SU-DHL-6 (cell line): Measurements from ENCODE around the gene ADARB2.

Source experiments
- H2AFZ ChIP-seq: fragments of 200-600 bp; sonication (generic); 2 replicates; pipeline ENCODE4 v1.6.1; 2014; ENCODE audit warnings: low read depth, mild to moderate bottlenecking, moderate library complexity, mixed read lengths, antibody characterized with exemption, low read length; ENCODE audit not compliant: severe bottlenecking
- H3F3A ChIP-seq: fragments of 200-600 bp; shearing (Covaris generic); 2 replicates; pipeline ENCODE4 v1.6.0; 2016; ENCODE audit warnings: antibody characterized with exemption, mild to moderate bottlenecking; ENCODE audit not compliant: insufficient read depth
- H3K27ac ChIP-seq: fragments of 200-600 bp; sonication (generic); 2 replicates; pipeline ENCODE4 v1.5.1; 2016; ENCODE audit warnings: low read depth, mild to moderate bottlenecking, low read length, moderate library complexity, mixed read lengths
- H3K27me3 ChIP-seq: fragments of 200-600 bp; sonication (generic), shearing (Covaris generic); 2 replicates; pipeline ENCODE4 v1.6.0; 2014; ENCODE audit warnings: mild to moderate bottlenecking, low read length
- H3K36me3 ChIP-seq: fragments of 200-600 bp; sonication (generic); 2 replicates; pipeline ENCODE4 v1.6.1; 2014; ENCODE audit warnings: mild to moderate bottlenecking, low read length, mixed read lengths
- H3K4me2 ChIP-seq: fragments of 300-600, 200-600 bp; shearing (Covaris generic), sonication (generic); 2 replicates; pipeline ENCODE4 v1.6.0; 2014; ENCODE audit warnings: low read length, low read depth, mild to moderate bottlenecking; ENCODE audit not compliant: poor library complexity, severe bottlenecking
- H3K4me3 ChIP-seq: fragments of 200-600 bp; sonication (generic); 2 replicates; pipeline ENCODE4 v1.5.1; 2014; ENCODE audit warnings: antibody characterized with exemption, low read length, mild to moderate bottlenecking, mixed read lengths; ENCODE audit not compliant: insufficient read depth, poor library complexity, severe bottlenecking
- H3K79me2 ChIP-seq: fragments of 200-600 bp; sonication (generic); 2 replicates; pipeline ENCODE4 v1.6.1; 2014; ENCODE audit warnings: mild to moderate bottlenecking, low read length, moderate library complexity; ENCODE audit not compliant: insufficient read depth
- H3K9ac ChIP-seq: fragments of 200-600 bp; sonication (generic); 2 replicates; pipeline ENCODE4 v1.7.0; 2014; ENCODE audit warnings: mild to moderate bottlenecking, low read length
- H3K9me2 ChIP-seq: fragments of 200-600 bp; sonication (generic); replicated peaks from 2 replicates; pipeline ENCODE4 v1.6.1; 2014; ENCODE audit warnings: low read length; ENCODE audit not compliant: insufficient read depth
- H3K9me3 ChIP-seq: fragments of 200-600 bp; sonication (generic); 2 replicates; pipeline ENCODE4 v1.6.1; 2014; ENCODE audit warnings: low read length, mixed read lengths; ENCODE audit not compliant: insufficient read depth
- H4K20me1 ChIP-seq: fragments of 200-600 bp; sonication (generic); 2 replicates; pipeline ENCODE4 v1.6.1; 2014; ENCODE audit warnings: low read depth, mild to moderate bottlenecking, antibody characterized with exemption, low read length, moderate library complexity, mixed read lengths
- CTCF ChIP-seq: fragments of 200-600 bp; sonication (generic); IDR thresholded peaks from one replicate; pipeline ENCODE4 v1.5.1; 2017; ENCODE audit warnings: antibody characterized with exemption, mild to moderate bottlenecking, low read length, moderate library complexity; ENCODE audit not compliant: insufficient read depth, poor library complexity, severe bottlenecking
- EZH2phosphoT487 ChIP-seq: fragments of 200-600 bp; sonication (generic), shearing (Covaris generic); conservative IDR thresholded peaks from 2 replicates; pipeline ENCODE4 v1.6.1; 2018; ENCODE audit warnings: mild to moderate bottlenecking, antibody characterized with exemption, low read length, moderate library complexity, mixed read lengths

Gene ADARB2

DNA sequence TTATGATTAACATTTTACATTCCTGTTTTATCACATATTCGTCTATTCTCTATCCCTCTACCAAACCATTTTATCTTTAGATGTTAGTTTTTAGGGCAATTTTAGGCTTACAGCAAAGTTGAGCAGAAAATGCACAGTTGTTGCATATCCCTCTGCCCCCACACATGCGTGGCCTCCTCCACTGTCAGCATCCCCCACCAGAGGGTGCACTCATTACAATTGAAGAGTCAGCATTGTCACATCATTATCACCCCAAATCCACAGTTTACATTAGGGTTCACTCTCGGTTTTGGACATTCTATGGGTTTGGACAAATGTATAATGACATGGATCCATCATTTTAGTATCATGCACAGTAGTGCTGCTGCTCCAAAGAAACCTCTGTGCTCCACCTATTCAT, 594.7 kb downstream of the ADARB2 start:
- no peaks in the 10 kb centered on the region for H3F3A ChIP-seq
- H3K9me3 ChIP-seq, result no peaks in the 10 kb centered on the region
- TF ChIP-seq CTCF (peak; percentile 32), EZH2phosphoT487 (no peak)
- no peak overlapping the region for H3K4me2 ChIP-seq
- no peak overlapping the region for H3K27ac ChIP-seq
- no peaks in the 10 kb centered on the region for H3K9me2 ChIP-seq
- no peaks in the 10 kb centered on the region for H3K27me3 ChIP-seq
- H3K79me2 ChIP-seq, result no peaks in the 10 kb centered on the region
- H3K4me3 ChIP-seq, result no peak overlapping the region
- H2AFZ ChIP-seq, result no peak overlapping the region
- no peak overlapping the region for H3K9ac ChIP-seq
- no peaks in the 10 kb centered on the region for H3K36me3 ChIP-seq
- no peaks in the 10 kb centered on the region for H4K20me1 ChIP-seq

DNA sequence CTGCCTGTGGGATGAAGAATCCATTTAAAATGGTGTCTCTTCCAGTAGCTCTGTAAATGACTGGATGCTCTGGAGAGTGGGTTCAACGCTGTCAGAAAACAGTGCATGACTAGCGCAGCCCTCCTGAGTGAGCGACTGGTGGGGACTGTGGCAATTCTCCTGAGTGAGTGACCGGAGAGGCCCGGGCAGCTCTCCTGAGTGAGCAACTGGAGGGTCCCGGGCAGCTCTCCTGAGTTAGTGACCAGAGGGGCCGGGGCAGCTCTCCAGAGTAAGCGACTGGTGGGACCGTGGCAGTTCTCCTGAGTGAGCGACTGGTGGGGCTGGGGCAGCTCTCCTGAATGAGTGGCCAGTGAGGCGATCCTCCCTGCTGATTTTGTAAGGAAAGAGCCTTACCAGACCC, 595.6 kb downstream of the ADARB2 start:
- Histone ChIP-seq H3K27me3 (no peaks in the 10 kb centered on the region), H3F3A (no peaks in the 10 kb centered on the region), H3K4me2 (no peak overlapping the region), H3K9me2 (no peaks in the 10 kb centered on the region), H3K27ac (no peak overlapping the region), H3K4me3 (no peak overlapping the region), H3K79me2 (no peaks in the 10 kb centered on the region), H3K9ac (no peak overlapping the region), H3K36me3 (no peaks in the 10 kb centered on the region), H2AFZ (no peak overlapping the region), H3K9me3 (no peaks in the 10 kb centered on the region), H4K20me1 (no peaks in the 10 kb centered on the region)
- TF ChIP-seq EZH2phosphoT487, result no peak
- no peak for TF ChIP-seq CTCF

GRCh38 chr10:1141261-1141660, 596.1 kb downstream of the ADARB2 start:
- H3K9me2 ChIP-seq, result no peaks in the 10 kb centered on the region
- H3K9me3 ChIP-seq, result no peaks in the 10 kb centered on the region
- H3K4me2 ChIP-seq, result no peak overlapping the region
- no peak overlapping the region for H2AFZ ChIP-seq
- H3F3A ChIP-seq, result no peaks in the 10 kb centered on the region
- H3K4me3 ChIP-seq, result no peak overlapping the region
- no peak overlapping the region for H3K9ac ChIP-seq
- H3K27me3 ChIP-seq, result no peaks in the 10 kb centered on the region
- TF ChIP-seq EZH2phosphoT487 (no peak), CTCF (no peak)
- H3K36me3 ChIP-seq, result no peaks in the 10 kb centered on the region
- no peaks in the 10 kb centered on the region for H3K79me2 ChIP-seq
- no peaks in the 10 kb centered on the region for H4K20me1 ChIP-seq
- no peak overlapping the region for H3K27ac ChIP-seq

GRCh38 chr10:1138529-1138928, 598.8 kb downstream of the ADARB2 start:
- Histone ChIP-seq H3K27me3 (no peaks in the 10 kb centered on the region), H3K9ac (no peak overlapping the region), H3K79me2 (no peaks in the 10 kb centered on the region), H3K4me3 (no peak overlapping the region), H3K9me2 (no peaks in the 10 kb centered on the region), H3F3A (no peaks in the 10 kb centered on the region), H2AFZ (no peak overlapping the region), H3K27ac (no peak overlapping the region), H3K4me2 (no peak overlapping the region), H4K20me1 (no peaks in the 10 kb centered on the region), H3K9me3 (no peaks in the 10 kb centered on the region), H3K36me3 (no peaks in the 10 kb centered on the region)
- TF ChIP-seq CTCF (no peak), EZH2phosphoT487 (no peak)
